Body of pancreas (tissue), 4 donors: ENCODE measurements around the gene HOXA6. TPM values are rescaled to one million over a fixed set of nuclear protein-coding genes. Genes with fewer than 3 reads are reported as not detected.

ENCODE experiments used
- ATAC-seq: fragments of 150-250 bp; one replicate; pipeline ENCODE4 v1.9.1; 2016
- DNase-seq, 4 donors: peaks; one replicate each; pipeline ENCODE4 v3.0.0-alpha.2; 2019
- H3K27ac ChIP-seq, 4 donors: fragments of 200-600 bp; sonication (generic); 1 replicate in 3 of 4; 2 replicates in 1 of 4; pipeline versions ENCODE4 v1.5.1 to v1.6.1; 2016 to 2019; ENCODE audit warnings: mild to moderate bottlenecking in 1 of 4, mixed read lengths in 1 of 4, moderate library complexity in 1 of 4
- H3K27me3 ChIP-seq, 2 donors: fragments of 200-600 bp; sonication (generic); one replicate each; pipeline ENCODE4 v1.6.0; 2016; ENCODE audit warnings: mild to moderate bottlenecking in 1 of 2
- H3K36me3 ChIP-seq, 2 donors: fragments of 200-600 bp; sonication (generic); replicated peaks in 1 of 2; 2 replicates each; pipeline ENCODE4 v1.5.1; 2016; ENCODE audit warnings: low read depth in 2 of 2; ENCODE audit not compliant: insufficient read depth in 1 of 2
- H3K4me1 ChIP-seq: fragments of 200-600 bp; sonication (generic); one replicate; pipeline ENCODE4 v1.6.0; 2016
- H3K4me3 ChIP-seq, 2 donors: fragments of 200-600 bp; sonication (generic); 1 replicate in 1 of 2; 2 replicates in 1 of 2; pipeline ENCODE4 v1.5.1; 2016 to 2019
- H3K9me3 ChIP-seq, 3 donors: fragments of 200-600 bp; sonication (generic); 1 replicate in 2 of 3; 2 replicates in 1 of 3; pipeline ENCODE4 v1.5.1; 2016
- CTCF ChIP-seq, 7 experiments: fragments of 450-650 bp in 4 of 7; fragments of 200-600 bp in 3 of 7; sonication (generic) in 3 of 7; IDR thresholded peaks; one replicate each; pipeline ENCODE4 v1.5.1; 2016 to 2019; ENCODE audit warnings: antibody characterized with exemption in 7 of 7
- POLR2A ChIP-seq, 3 donors: fragments of 450-650 bp; IDR thresholded peaks; one replicate each; pipeline ENCODE4 v1.6.1; 2016; ENCODE audit warnings: antibody characterized with exemption in 3 of 3, mild to moderate bottlenecking in 2 of 3
- WGBS, 2 donors: methylation state at CpG; one replicate each; pipeline ENCODE4 v1.1.5; 2017; 5-methylcytosine and 5-hydroxymethylcytosine counted together
- intact Hi-C: fragments of 100-400 bp; cut with DNase I; formaldehyde crosslinking; loops from one replicate; pipeline ENCODE4 v1.15.1; 2023
- total RNA-seq, 2 donors: library from RNA; depleted of rRNA; stranded (reverse); fragments of >200 nt; gene quantifications; one replicate each; pipeline ENCODE4 v1.1.0, GENCODE V29; 2016

HOXA6 gene
- total RNA-seq, 2 donors from 2014 or later = not detected

- no peak for TF ChIP-seq POLR2A (IDR thresholded peaks at IDR 0.05)
- no peak for TF ChIP-seq CTCF (IDR thresholded peaks at IDR 0.05)
- WGBS, 2 donors = 52 to 54% methylated on average over 8 to 12 of the region's 12 CpGs
- DNase-seq (peak in 2 of 4 donors; percentile 6 to 9), ATAC-seq (no peak)
- peaks cover 10 to 81% of the 10 kb centered on the region in 2 donors for H3K27me3 ChIP-seq
- no peak overlapping the region for H3K27ac ChIP-seq
- intact Hi-C loops = no loop called here
- peaks cover 41% of the 10 kb centered on the region for H3K4me1 ChIP-seq
- no peak overlapping the region for H3K4me3 ChIP-seq
- H3K36me3 ChIP-seq = no peaks in the 10 kb centered on the region
- no peaks in the 10 kb centered on the region for H3K9me3 ChIP-seq
Observed at GRCh38 chr7:27180431-27181420, 33.2 kb upstream of the HOXA6 start.

GRCh38 chr7:27179503-27180430 lies 32.2 kb upstream of the HOXA6 start:
- no peak overlapping the region for H3K27ac ChIP-seq
- intact Hi-C loops = no loop called here
- no peaks in the 10 kb centered on the region for H3K36me3 ChIP-seq
- WGBS, 2 donors = 8 to 14% methylated on average over 41 to 56 of the region's 56 CpGs
- DNase-seq = peak; percentile 39 to 55 (median 43)
- H3K27me3 ChIP-seq = peaks cover 7 to 81% of the 10 kb centered on the region in 2 donors
- H3K9me3 ChIP-seq = no peaks in the 10 kb centered on the region
- no peak overlapping the region for H3K4me3 ChIP-seq
- peaks cover 32% of the 10 kb centered on the region for H3K4me1 ChIP-seq
- peak; percentile 60 for ATAC-seq
- TF ChIP-seq CTCF (IDR thresholded peaks at IDR 0.05) = peak; percentile 40 to 79 (median 55)
- TF ChIP-seq POLR2A (IDR thresholded peaks at IDR 0.05) = no peak

- peaks cover 2 to 81% of the 10 kb centered on the region in 2 donors for H3K27me3 ChIP-seq
- ATAC-seq (no peak), DNase-seq (peak in 2 of 4 donors; percentile 0 to 4)
- H3K9me3 ChIP-seq = no peaks in the 10 kb centered on the region
- no peak overlapping the region for H3K27ac ChIP-seq
- H3K4me3 ChIP-seq = no peak overlapping the region
- TF ChIP-seq CTCF (IDR thresholded peaks at IDR 0.05) (no peak), POLR2A (IDR thresholded peaks at IDR 0.05) (no peak)
- no peaks in the 10 kb centered on the region for H3K36me3 ChIP-seq
- intact Hi-C loops = no loop called here
- H3K4me1 ChIP-seq = peaks cover 30% of the 10 kb centered on the region
- WGBS, 2 donors = 22 to 27% methylated on average over 14 of the region's 14 CpGs
Observed at GRCh38 chr7:27179030-27179429, 31.5 kb upstream of the HOXA6 start.

DNA sequence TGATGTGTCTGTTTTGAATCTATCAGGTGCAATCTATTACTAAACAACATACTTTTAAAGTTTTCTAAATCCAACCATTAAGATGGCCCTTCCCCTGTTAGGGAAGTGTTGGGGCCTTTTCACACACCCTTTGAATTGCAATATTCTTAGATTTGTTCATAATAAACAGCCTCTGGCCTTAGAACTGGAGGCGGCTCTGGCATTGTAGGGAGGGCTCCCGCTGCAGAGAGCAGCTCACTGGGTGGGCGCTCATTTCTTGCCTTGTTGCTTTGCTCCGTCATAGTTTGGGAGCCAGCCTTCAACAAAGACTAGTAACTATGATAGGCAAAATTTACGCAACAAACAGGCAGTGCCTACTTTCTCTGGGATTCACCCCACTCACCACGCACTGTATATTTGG lies 30.8 kb upstream of the HOXA6 start:
- Histone ChIP-seq H3K9me3 (no peaks in the 10 kb centered on the region), H3K4me3 (no peak overlapping the region), H3K4me1 (peaks cover 30% of the 10 kb centered on the region), H3K27me3 (peaks cover 4 to 81% of the 10 kb centered on the region in 2 donors), H3K36me3 (no peaks in the 10 kb centered on the region), H3K27ac (no peak overlapping the region)
- no peak for ATAC-seq
- DNase-seq = no peak
- intact Hi-C loops = no loop called here
- TF ChIP-seq CTCF (IDR thresholded peaks at IDR 0.05) (no peak), POLR2A (IDR thresholded peaks at IDR 0.05) (no peak)
- WGBS, 2 donors = 63 to 65% methylated on average over 6 of the region's 6 CpGs
